Prostate gland (tissue), 2 donors: ENCODE data around the gene ZDHHC4.

Source experiments
- CTCF ChIP-seq, 4 experiments: fragments of 200-600 bp in 2 of 4; fragments of 450-650 bp in 2 of 4; sonication (generic) in 2 of 4; IDR thresholded peaks; 1 replicate in 3 of 4; 2 replicates in 1 of 4; pipeline ENCODE4 v1.5.1; 2016 to 2019; ENCODE audit warnings: antibody characterized with exemption in 4 of 4, mild to moderate bottlenecking in 2 of 4, moderate library complexity in 2 of 4
- POLR2AphosphoS5 ChIP-seq: sonication (generic); formaldehyde crosslinking; IDR thresholded peaks from one replicate; pipeline ENCODE4 v1.6.1; 2017; ENCODE audit warnings: antibody characterized with exemption

- TF ChIP-seq CTCF (IDR thresholded peaks at IDR 0.05) (no peak), POLR2AphosphoS5 (no peak)
These were observed 31.7 kb upstream of the ZDHHC4 start for GRCh38 chr7:6545398-6546126.
